ENCODE measurements around the gene MICOS13. TPM values are rescaled to one million over a fixed set of nuclear protein-coding genes. Genes with fewer than 3 reads are reported as not detected.
"Not testable (repeated sequence)": the region's sequence is repeated elsewhere in the genome, so short reads cannot be mapped to it uniquely, and the experiment has no call there.

Gene MICOS13
- total RNA-seq, 4 donors from 2014 or later = 30.3 to 73.5 (median 52.6) TPM

DNA sequence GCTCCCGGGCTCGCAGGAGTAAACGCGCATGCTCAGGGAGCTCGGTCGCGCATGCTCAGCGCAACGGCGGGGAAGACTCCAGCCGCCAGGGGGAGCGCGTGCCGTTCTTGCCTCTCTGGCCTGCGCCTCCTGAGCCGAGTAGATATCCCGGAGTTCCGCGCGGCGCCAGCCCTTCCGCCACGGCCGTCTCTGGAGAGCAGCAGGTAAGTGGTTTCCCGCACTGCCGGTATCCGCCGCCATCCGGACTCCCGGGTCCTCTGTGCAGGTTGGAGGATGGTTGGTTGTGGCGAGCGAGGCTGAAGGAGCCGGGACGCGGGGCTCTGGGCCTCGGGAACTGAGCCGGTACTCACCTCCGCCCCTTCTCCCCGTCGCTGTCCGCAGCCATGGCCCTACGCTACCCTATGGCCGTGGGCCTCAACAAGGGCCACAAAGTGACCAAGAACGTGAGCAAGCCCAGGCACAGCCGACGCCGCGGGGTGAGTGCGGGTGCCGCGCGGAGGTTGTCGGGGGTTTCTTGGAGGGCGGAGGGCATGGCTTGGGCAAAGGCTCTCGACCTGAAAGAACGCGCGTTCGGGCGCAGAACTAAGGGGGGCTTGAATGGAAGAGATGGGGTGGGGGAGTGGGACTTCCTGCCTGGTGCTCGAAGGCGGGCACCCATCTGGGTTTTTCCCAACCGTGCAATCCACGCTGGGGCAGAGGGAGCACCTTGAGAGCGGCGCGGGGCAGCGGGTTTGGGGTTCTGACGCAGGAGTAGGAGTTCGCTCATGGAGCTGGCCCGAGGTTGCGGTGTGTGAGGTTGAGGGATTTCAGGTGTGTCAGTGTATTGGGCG, 10.0 kb upstream of the MICOS13 start, which contains the start of gene RPL36:
Gene RPL36, plus strand, starts transcription at position 171 of the 830 bp plus-strand sequence. Its CDS starts 213 bp downstream, at position 384.
- Histone ChIP-seq H3K27ac (peak within 1 kb of the TSS; percentile 91 to 93 (median 92)), H3K36me3 (peaks cover 0 to 15% (median 3%) of the 10 kb centered on the region in 4 donors), H3K4me1 (peaks cover 0 to 39% (median 27%) of the 10 kb centered on the region in 4 donors), H3K4me3 (peak within 1 kb of the TSS; percentile 58 to 80 (median 65)), H3K9me3 (no peaks in the 10 kb centered on the region), H3K27me3 (no peaks in the 10 kb centered on the region)
- in situ Hi-C loops (cut with MboI; ENCODE audit: low pct_ligation_motif_present in 1 of 4, low pct_unique_long_range_greater_than_20kb in 1 of 4, low sequenced_read_pairs in 3 of 4) = no loop called here
- 1% methylated on average over 71 of the region's 73 CpGs; no CpG with 5 or more reads in 1 of the 2 donors for WGBS, 2 donors (ENCODE audit: low coverage in 1 of 2)
- peak; percentile 95 to 99 (median 99) for TF ChIP-seq POLR2AphosphoS5 (IDR thresholded peaks at IDR 0.05)
- peak; percentile 95 for TF ChIP-seq POLR2A (IDR thresholded peaks at IDR 0.05)
- TF ChIP-seq, protein P1, sequence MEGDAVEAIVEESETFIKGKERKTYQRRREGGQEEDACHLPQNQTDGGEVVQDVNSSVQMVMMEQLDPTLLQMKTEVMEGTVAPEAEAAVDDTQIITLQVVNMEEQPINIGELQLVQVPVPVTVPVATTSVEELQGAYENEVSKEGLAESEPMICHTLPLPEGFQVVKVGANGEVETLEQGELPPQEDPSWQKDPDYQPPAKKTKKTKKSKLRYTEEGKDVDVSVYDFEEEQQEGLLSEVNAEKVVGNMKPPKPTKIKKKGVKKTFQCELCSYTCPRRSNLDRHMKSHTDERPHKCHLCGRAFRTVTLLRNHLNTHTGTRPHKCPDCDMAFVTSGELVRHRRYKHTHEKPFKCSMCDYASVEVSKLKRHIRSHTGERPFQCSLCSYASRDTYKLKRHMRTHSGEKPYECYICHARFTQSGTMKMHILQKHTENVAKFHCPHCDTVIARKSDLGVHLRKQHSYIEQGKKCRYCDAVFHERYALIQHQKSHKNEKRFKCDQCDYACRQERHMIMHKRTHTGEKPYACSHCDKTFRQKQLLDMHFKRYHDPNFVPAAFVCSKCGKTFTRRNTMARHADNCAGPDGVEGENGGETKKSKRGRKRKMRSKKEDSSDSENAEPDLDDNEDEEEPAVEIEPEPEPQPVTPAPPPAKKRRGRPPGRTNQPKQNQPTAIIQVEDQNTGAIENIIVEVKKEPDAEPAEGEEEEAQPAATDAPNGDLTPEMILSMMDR (IDR thresholded peaks at IDR 0.05) = peak; percentile 95 to 99 (median 97)
- no peak for TF ChIP-seq EP300 (IDR thresholded peaks at IDR 0.05; ENCODE audit: low read depth)
- DNase-seq = peak; percentile 99
- intact Hi-C loops (cut with DNase I; ENCODE audit: low total_unique reads) = no loop called here

DNA sequence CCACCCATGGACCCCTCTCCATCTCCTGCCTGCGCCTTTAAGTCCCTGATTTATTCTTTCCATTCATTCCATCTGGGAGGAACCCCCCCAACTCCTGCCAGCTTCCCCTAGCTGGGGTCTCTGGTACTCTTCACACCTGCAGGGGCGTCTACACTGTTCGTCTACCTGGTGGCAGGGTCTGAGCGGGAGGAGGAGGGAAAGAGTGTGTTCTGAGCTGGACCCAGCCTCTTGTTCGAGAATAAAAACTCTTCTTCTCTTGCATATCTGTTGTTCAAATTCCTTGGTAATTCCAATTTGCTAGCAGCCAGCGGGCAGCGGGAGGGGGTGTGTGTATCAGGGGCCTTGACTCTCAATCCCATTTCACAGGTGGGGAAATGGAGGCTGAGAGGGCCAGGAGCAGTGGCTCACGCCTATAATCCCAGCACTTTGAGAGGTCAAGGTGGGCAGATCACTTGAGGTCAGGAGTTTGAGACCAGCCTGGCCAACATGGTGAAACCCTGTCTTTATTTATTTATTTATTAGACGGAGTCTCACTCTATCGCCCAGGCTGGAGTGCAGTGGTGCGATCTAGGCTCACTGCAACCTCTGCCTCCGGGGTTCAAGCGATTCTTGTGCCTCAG, 8.1 kb upstream of the MICOS13 start:
- H3K27me3 ChIP-seq; H3K27ac ChIP-seq; in situ Hi-C loops (cut with MboI; ENCODE audit: low pct_ligation_motif_present in 1 of 4, low pct_unique_long_range_greater_than_20kb in 1 of 4, low sequenced_read_pairs in 3 of 4); H3K9me3 ChIP-seq; DNase-seq; H3K4me3 ChIP-seq; intact Hi-C loops (cut with DNase I; ENCODE audit: low total_unique reads); H3K36me3 ChIP-seq: not testable (repeated sequence)
- WGBS, 2 donors (ENCODE audit: low coverage in 1 of 2) = 95 to 100% methylated on average over 3 to 13 of the region's 13 CpGs
- peaks cover 0 to 39% (median 27%) of the 10 kb centered on the region in 4 donors for H3K4me1 ChIP-seq

DNA sequence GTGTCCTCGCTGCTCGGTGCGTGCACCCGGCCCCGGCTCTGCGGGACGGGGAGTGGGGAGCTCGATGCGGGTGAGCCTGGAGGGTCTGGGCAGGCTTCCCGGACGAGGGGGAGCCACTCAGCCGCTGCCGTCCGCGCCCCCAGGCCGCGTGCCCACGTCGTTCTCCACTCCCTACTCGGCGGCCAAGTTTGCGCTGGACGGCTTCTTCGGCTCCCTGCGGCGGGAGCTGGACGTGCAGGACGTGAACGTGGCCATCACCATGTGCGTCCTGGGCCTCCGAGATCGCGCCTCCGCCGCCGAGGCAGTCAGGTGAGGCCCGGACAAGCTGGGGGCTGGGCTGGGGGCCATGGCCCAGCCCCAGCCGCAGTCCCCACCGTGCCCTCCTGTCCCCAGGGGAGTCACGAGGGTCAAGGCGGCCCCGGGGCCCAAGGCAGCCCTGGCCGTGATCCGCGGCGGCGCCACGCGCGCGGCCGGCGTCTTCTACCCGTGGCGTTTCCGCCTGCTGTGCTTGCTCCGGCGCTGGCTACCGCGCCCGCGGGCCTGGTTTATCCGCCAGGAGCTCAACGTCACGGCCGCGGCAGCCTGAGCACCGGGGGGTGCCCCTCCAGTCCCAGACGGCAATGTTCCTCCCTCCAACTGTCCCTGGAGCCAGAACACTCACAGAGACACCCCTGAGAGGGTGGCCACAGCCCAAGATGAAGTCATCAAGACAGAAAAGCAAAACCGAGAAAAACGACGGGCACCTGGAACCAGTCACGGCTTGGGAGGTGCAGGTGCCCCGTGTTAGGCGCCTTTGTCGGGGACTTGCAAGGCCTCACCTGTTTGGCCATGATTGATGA, 7.3 kb upstream of the MICOS13 start:
- H3K4me3 ChIP-seq = peak overlapping the region in 3 of 4 donors; percentile 42 to 70 (median 48)
- H3K4me1 ChIP-seq = peaks cover 0 to 38% (median 25%) of the 10 kb centered on the region in 4 donors
- no peaks in the 10 kb centered on the region for H3K36me3 ChIP-seq
- DNase-seq = no peak
- in situ Hi-C loops (cut with MboI; ENCODE audit: low pct_ligation_motif_present in 1 of 4, low pct_unique_long_range_greater_than_20kb in 1 of 4, low sequenced_read_pairs in 3 of 4) (no loop called here), intact Hi-C loops (cut with DNase I; ENCODE audit: low total_unique reads) (no loop called here)
- H3K27ac ChIP-seq = peak overlapping the region; percentile 83 to 93 (median 88)
- no peaks in the 10 kb centered on the region for H3K27me3 ChIP-seq
- no peak for TF ChIP-seq EP300 (IDR thresholded peaks at IDR 0.05; ENCODE audit: low read depth)
- TF ChIP-seq, protein P1 (IDR thresholded peaks at IDR 0.05) = peak in 1 of 5 experiments; percentile 25
- 84% methylated on average over 57 of the region's 76 CpGs; no CpG with 5 or more reads in 1 of the 2 donors for WGBS, 2 donors (ENCODE audit: low coverage in 1 of 2)
- no peaks in the 10 kb centered on the region for H3K9me3 ChIP-seq

DNA sequence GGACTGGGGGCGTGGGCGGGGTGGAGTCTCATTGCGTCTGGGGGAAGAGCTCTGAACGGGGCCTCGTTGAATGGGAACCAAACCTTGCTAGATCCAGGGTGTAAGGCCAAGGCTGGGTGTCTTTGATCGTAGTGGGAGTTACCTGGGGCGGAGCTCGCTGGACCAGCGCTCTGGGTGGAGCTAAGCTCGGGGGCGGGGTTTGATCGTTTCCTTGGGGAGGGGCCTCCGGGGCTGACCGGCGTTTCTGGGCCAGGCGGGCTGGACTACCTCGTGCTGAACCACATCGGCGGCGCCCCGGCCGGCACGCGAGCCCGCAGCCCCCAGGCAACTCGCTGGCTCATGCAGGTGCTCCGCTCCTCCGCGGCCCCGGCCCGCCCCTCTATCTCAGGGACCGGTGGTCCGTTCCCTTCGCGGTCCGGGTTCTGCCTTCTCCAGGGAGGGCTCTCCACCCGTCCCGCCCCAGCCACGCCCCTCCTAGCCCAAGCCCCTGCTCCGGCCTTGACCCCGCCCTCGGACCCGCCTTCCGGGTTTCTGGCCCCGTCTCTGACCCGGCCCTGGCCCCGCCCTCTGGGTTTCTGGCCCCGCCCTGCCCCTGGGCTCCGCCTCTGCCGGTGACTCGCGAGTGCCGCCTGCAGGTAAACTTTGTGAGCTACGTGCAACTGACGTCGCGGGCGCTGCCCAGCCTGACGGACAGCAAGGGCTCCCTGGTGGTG, 6.5 kb upstream of the MICOS13 start:
- Histone ChIP-seq H3K4me1 (peaks cover 0 to 31% (median 19%) of the 10 kb centered on the region in 4 donors), H3K9me3 (no peaks in the 10 kb centered on the region), H3K36me3 (no peaks in the 10 kb centered on the region), H3K4me3 (peak overlapping the region; percentile 42 to 70 (median 48)), H3K27ac (peak overlapping the region; percentile 83 to 93 (median 88)), H3K27me3 (no peaks in the 10 kb centered on the region)
- DNase-seq = peak; percentile 100
- TF ChIP-seq POLR2A (IDR thresholded peaks at IDR 0.05) (no peak), POLR2AphosphoS5 (IDR thresholded peaks at IDR 0.05) (peak in 2 of 3 donors; percentile 23 to 29), EP300 (IDR thresholded peaks at IDR 0.05; ENCODE audit: low read depth) (no peak)
- TF ChIP-seq, protein P1 (IDR thresholded peaks at IDR 0.05) = peak; percentile 80 to 93 (median 85)
- WGBS, 2 donors (ENCODE audit: low coverage in 1 of 2) = 0 to 3% methylated on average over 8 to 44 of the region's 59 CpGs
- in situ Hi-C loops (cut with MboI; ENCODE audit: low pct_ligation_motif_present in 1 of 4, low pct_unique_long_range_greater_than_20kb in 1 of 4, low sequenced_read_pairs in 3 of 4) = no loop called here
- intact Hi-C loops (cut with DNase I; ENCODE audit: low total_unique reads) = no loop called here
